Endothelial cell of umbilical vein (primary cell): ENCODE data around the gene CPED1. TPM values are rescaled to one million over a fixed set of nuclear protein-coding genes. Genes with fewer than 3 reads are reported as not detected.

ENCODE experiments used
- BruUV-seq: library from RNA; stranded (reverse); fragments of 400-500 nt; replicated peaks from 2 replicates; lab custom pipeline; 2021; lab: Mats Ljungman, UMichigan
- CTCF ChIA-PET: fragments of 300-600, 350-600 bp; sonication (Branson Sonifier 250); formaldehyde crosslinking; loops from one replicate; lab custom pipeline; 2021; ENCODE audit warnings: antibody characterized with exemption, inconsistent platforms; lab: Charles Lee
- POLR2A ChIA-PET: fragments of 300-600, 350-600 bp; sonication (Branson Sonifier 250); formaldehyde crosslinking; loops from one replicate; lab custom pipeline; 2021; ENCODE audit warnings: antibody characterized with exemption, inconsistent platforms; lab: Charles Lee
- DNase-seq: peaks from one replicate; pipeline ENCODE4 v3.0.0-alpha.2; 2011; ENCODE audit warnings: low read depth, low spot score
- FAIRE-seq: peaks from 2 replicates; lab custom pipeline; 2011; peaks lifted over from hg19 to GRCh38; lab: Jason Lieb, UNC
- H2AFZ ChIP-seq: 2 replicates; pipeline ENCODE4 v1.6.0; 2012; ENCODE audit warnings: low read depth, low read length, control low read depth, inconsistent platforms
- H3K27ac ChIP-seq: 2 replicates; pipeline ENCODE4 v1.5.1; 2011; ENCODE audit warnings: low read depth, mild to moderate bottlenecking, control low read depth, low read length, moderate library complexity; ENCODE audit not compliant: insufficient read depth
- H3K27me3 ChIP-seq, 2 experiments: 2 replicates each; pipeline versions ENCODE4 v1.6.0 to v1.6.1; 2011; ENCODE audit warnings: low read length in 2 of 2, mixed read lengths in 1 of 2; ENCODE audit not compliant: control insufficient read depth in 2 of 2, insufficient read depth in 2 of 2
- H3K36me3 ChIP-seq, 2 experiments: 2 replicates in 1 of 2; 3 replicates in 1 of 2; pipeline ENCODE4 v1.5.1; 2011; ENCODE audit warnings: low read length in 2 of 2, mild to moderate bottlenecking in 1 of 2, moderate library complexity in 1 of 2; ENCODE audit not compliant: control insufficient read depth in 2 of 2, insufficient read depth in 2 of 2; ENCODE audit errors: extremely low read depth in 1 of 2
- H3K4me1 ChIP-seq: 3 replicates; pipeline ENCODE4 v1.5.1; 2011; ENCODE audit warnings: mild to moderate bottlenecking, low read length; ENCODE audit not compliant: control insufficient read depth, insufficient read depth; ENCODE audit errors: extremely low read depth
- H3K4me2 ChIP-seq: 2 replicates; pipeline ENCODE4 v1.6.1; 2011; ENCODE audit warnings: low read length, control low read depth, mixed read lengths; ENCODE audit not compliant: insufficient read depth
- H3K4me3 ChIP-seq, 3 experiments: fragments of 200-600 bp in 1 of 3; sonication (generic), shearing (Covaris generic) in 1 of 3; replicated peaks in 1 of 3; 2 replicates each; pipeline ENCODE4 v1.5.1; 2011 to 2016; ENCODE audit warnings: control low read depth in 3 of 3, low read length in 3 of 3, mild to moderate bottlenecking in 2 of 3, inconsistent platforms in 1 of 3, low read depth in 1 of 3, moderate library complexity in 1 of 3; ENCODE audit not compliant: insufficient read depth in 1 of 3
- H3K79me2 ChIP-seq: 2 replicates; pipeline ENCODE4 v1.6.0; 2012; ENCODE audit warnings: low read length, inconsistent platforms; ENCODE audit not compliant: control insufficient read depth, insufficient read depth
- H3K9ac ChIP-seq: replicated peaks from 2 replicates; pipeline ENCODE3; 2011; ENCODE audit warnings: low read length, control low read depth; ENCODE audit not compliant: insufficient read depth; ENCODE audit errors: extremely low read depth
- H3K9me1 ChIP-seq: replicated peaks from 3 replicates; pipeline ENCODE4 v1.6.0; 2011; ENCODE audit warnings: mild to moderate bottlenecking, low read length; ENCODE audit not compliant: control insufficient read depth, insufficient read depth; ENCODE audit errors: extremely low read depth
- H3K9me3 ChIP-seq: replicated peaks from 2 replicates; pipeline ENCODE4 v1.5.1; 2012; ENCODE audit warnings: low read length, inconsistent platforms; ENCODE audit not compliant: control insufficient read depth, insufficient read depth
- H4K20me1 ChIP-seq: replicated peaks from 2 replicates; pipeline ENCODE3; 2011; ENCODE audit warnings: mild to moderate bottlenecking, low read length; ENCODE audit not compliant: control insufficient read depth, insufficient read depth; ENCODE audit errors: extremely low read depth
- EZH2 ChIP-seq: IDR thresholded peaks from 2 replicates; pipeline ENCODE4 v1.6.1; 2012; ENCODE audit warnings: borderline replicate concordance, low read depth, mild to moderate bottlenecking, moderate library complexity, low read length, inconsistent platforms; ENCODE audit not compliant: severe bottlenecking
- FOS ChIP-seq: IDR thresholded peaks from 2 replicates; pipeline ENCODE4 v1.6.1; 2011; ENCODE audit warnings: mild to moderate bottlenecking, low read length, moderate library complexity, borderline replicate concordance; ENCODE audit not compliant: insufficient read depth
- GATA2 ChIP-seq: IDR thresholded peaks from 2 replicates; pipeline ENCODE4 v1.7.0; 2011; ENCODE audit warnings: low read depth, mild to moderate bottlenecking, moderate library complexity, mixed read lengths, low read length; ENCODE audit not compliant: insufficient read length, insufficient read depth
- JUN ChIP-seq: IDR thresholded peaks from 2 replicates; pipeline ENCODE4 v1.6.1; 2011; ENCODE audit warnings: borderline replicate concordance, low read depth; ENCODE audit not compliant: insufficient read length, insufficient read depth
- MAX ChIP-seq: IDR thresholded peaks from 2 replicates; pipeline ENCODE4 v1.6.1; 2011; ENCODE audit not compliant: insufficient read depth, insufficient read length
- MYC ChIP-seq: IDR thresholded peaks from one replicate; pipeline ENCODE4 v1.6.1; 2011; ENCODE audit warnings: mild to moderate bottlenecking, low read depth, low read length
- POLR2A ChIP-seq: IDR thresholded peaks from 2 replicates; pipeline ENCODE4 v1.6.1; 2012; ENCODE audit warnings: low read depth, mild to moderate bottlenecking, control low read depth, low read length
- POLR2AphosphoS5 ChIP-seq: IDR thresholded peaks from 2 replicates; pipeline ENCODE4 v1.6.1; 2012; ENCODE audit warnings: low read depth, mild to moderate bottlenecking, control low read depth, low read length, moderate library complexity; ENCODE audit not compliant: insufficient read depth
- dilution Hi-C: fragments of 300-500 bp; cut with MboI; formaldehyde crosslinking; loops from one replicate; pipeline ENCODE4 v1.15.0; 2019; ENCODE audit warnings: low sequenced_read_pairs; ENCODE audit not compliant: extremely low pct_ligation_motif_present
- intact Hi-C: fragments of 100-400 bp; cut with micrococcal nuclease; formaldehyde crosslinking; loops from one replicate; pipeline ENCODE4 v1.10.0; 2022
- polyA plus RNA-seq, 4 experiments: library from polyadenylated mRNA; depleted of rRNA in 3 of 4; stranded (reverse) in 3 of 4; unstranded in 1 of 4; fragments of >200 nt; gene quantifications; 2 replicates each; pipeline versions ENCODE4 v1.2.1 to v1.2.3, GENCODE V29; 2011 to 2012; ENCODE audit warnings: missing spikeins in 1 of 4
- total RNA-seq: library from RNA; stranded (reverse); gene quantifications from 2 replicates; pipeline ENCODE4 v1.2.3, GENCODE V29; 2021
- TF ChIP-seq, protein P1 (sequence below), 2 donors: IDR thresholded peaks; 1 replicate in 1 of 2; 2 replicates in 1 of 2; pipeline ENCODE4 v1.5.1; 2011; ENCODE audit warnings: low read length in 2 of 2, mild to moderate bottlenecking in 2 of 2, moderate library complexity in 2 of 2, control low read depth in 1 of 2, inconsistent platforms in 1 of 2, low read depth in 1 of 2; ENCODE audit not compliant: insufficient read depth in 1 of 2; ENCODE audit errors: extremely low read depth in 1 of 2

The CPED1 gene
- total and polyA plus RNA-seq, 2 donors (not counting 3 experiments of a cell fraction or from before 2014, with no cell fraction given) = 0.22 to 3.0 TPM

DNA sequence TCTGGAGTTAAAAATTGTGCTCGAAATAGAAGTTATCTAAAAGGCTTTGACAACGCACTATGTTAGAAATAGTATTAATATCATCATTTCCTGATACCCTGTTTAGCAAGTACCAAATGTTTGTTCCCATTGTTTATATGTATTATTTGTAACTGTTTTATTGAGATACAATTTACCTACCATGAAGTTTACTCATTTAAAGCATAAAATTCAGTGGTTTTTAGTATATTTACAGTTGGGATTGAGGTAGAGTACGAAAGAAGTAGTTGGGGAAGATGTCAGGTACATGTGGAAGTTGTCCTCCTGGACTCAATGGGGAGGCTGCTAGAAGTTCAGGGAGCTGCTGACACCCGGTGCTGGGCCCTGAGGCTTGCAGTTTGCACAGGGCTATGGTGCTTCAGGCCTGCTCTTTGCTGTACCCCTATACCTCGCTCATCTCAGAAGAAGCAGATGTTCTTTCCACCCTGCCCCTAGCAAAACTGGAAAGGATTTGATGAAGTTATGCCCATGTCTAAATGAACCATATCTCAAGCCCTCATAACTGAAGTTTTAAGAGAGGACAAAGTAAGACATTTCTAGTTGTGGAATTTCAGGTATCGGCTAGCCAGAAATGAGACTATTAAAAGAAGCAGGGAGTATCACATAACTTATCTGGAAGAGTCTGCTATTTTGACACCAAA lies 315.1 kb downstream of the CPED1 start:
- intact Hi-C loops (no loop called here), dilution Hi-C loops (no loop called here)
- Histone ChIP-seq H3K4me2 (no peak overlapping the region), H3K27ac (no peak overlapping the region), H3K4me1 (no peaks in the 10 kb centered on the region), H3K27me3 (peaks cover 3 to 6% of the 10 kb centered on the region in 2 experiments), H3K4me3 (no peak overlapping the region), H3K9me3 (no peaks in the 10 kb centered on the region), H3K36me3 (no peaks in the 10 kb centered on the region), H3K9ac (no peak overlapping the region), H3K9me1 (no peaks in the 10 kb centered on the region), H3K79me2 (no peaks in the 10 kb centered on the region), H4K20me1 (no peaks in the 10 kb centered on the region), H2AFZ (no peak overlapping the region)
- POLR2A ChIA-PET = no interaction called here
- DNase-seq = no peak
- no peak for FAIRE-seq
- no TSS peak for BruUV-seq
- CTCF ChIA-PET = no interaction called here
- no peak for TF ChIP-seq MAX
- TF ChIP-seq POLR2AphosphoS5 = no peak
- TF ChIP-seq FOS = no peak
- TF ChIP-seq POLR2A = no peak

- no peaks in the 10 kb centered on the region for H3K9me3 ChIP-seq
- H3K27me3 ChIP-seq = peaks cover 3 to 6% of the 10 kb centered on the region in 2 experiments
- POLR2A ChIA-PET = no interaction called here
- dilution Hi-C loops = no loop called here
- CTCF ChIA-PET = interaction anchor here (0.8 kb wide), 1 partner anchor 31 kb away, joined by 3 read pairs; no protein-coding TSS in a partner anchor
- H3K79me2 ChIP-seq = no peaks in the 10 kb centered on the region
- H3K27ac ChIP-seq = no peak overlapping the region
- BruUV-seq = no TSS peak
- no peak overlapping the region for H2AFZ ChIP-seq
- TF ChIP-seq, protein P1, sequence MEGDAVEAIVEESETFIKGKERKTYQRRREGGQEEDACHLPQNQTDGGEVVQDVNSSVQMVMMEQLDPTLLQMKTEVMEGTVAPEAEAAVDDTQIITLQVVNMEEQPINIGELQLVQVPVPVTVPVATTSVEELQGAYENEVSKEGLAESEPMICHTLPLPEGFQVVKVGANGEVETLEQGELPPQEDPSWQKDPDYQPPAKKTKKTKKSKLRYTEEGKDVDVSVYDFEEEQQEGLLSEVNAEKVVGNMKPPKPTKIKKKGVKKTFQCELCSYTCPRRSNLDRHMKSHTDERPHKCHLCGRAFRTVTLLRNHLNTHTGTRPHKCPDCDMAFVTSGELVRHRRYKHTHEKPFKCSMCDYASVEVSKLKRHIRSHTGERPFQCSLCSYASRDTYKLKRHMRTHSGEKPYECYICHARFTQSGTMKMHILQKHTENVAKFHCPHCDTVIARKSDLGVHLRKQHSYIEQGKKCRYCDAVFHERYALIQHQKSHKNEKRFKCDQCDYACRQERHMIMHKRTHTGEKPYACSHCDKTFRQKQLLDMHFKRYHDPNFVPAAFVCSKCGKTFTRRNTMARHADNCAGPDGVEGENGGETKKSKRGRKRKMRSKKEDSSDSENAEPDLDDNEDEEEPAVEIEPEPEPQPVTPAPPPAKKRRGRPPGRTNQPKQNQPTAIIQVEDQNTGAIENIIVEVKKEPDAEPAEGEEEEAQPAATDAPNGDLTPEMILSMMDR (IDR thresholded peaks at IDR 0.05; ENCODE audit: extremely low read depth in 1 of 2, insufficient read depth in 1 of 2, low read depth in 1 of 2, low read length in 2 of 2) = no peak
- TF ChIP-seq EZH2 (no peak), POLR2AphosphoS5 (no peak), FOS (no peak), POLR2A (no peak), MAX (no peak), JUN (no peak), MYC (no peak), GATA2 (no peak)
- no peak overlapping the region for H3K9ac ChIP-seq
- H3K9me1 ChIP-seq = no peaks in the 10 kb centered on the region
- FAIRE-seq (no peak), DNase-seq (no peak)
- intact Hi-C loops = no loop called here
- H3K4me1 ChIP-seq = no peaks in the 10 kb centered on the region
- no peak overlapping the region for H3K4me3 ChIP-seq
- H3K4me2 ChIP-seq = no peak overlapping the region
- no peaks in the 10 kb centered on the region for H4K20me1 ChIP-seq
- H3K36me3 ChIP-seq = no peaks in the 10 kb centered on the region
Measured at GRCh38 chr7:121304102-121304658, 315.7 kb downstream of the CPED1 start.
